Stimulated activated CD4-positive, alpha-beta T cell treated with anti-CD3 and anti-CD28 coated beads, Interleukin-1b, Interleukin-23, amount 100 ng/mL, for 24 hours (primary cell): ENCODE results near the gene TEDC2.
A peak's percentile ranks its signal among the peaks of the same experiment; 100 is the strongest.

Experiments
- DNase-seq, 4 experiments: peaks; one replicate each; pipeline ENCODE4 v3.0.0-alpha.2; 2020; ENCODE audit warnings: low read depth in 4 of 4, low spot score in 1 of 4

Gene TEDC2

GRCh38 chr16:2512735-2513404 is 53.0 kb downstream of the TEDC2 start:
- DNase-seq: no peak

GRCh38 chr16:2513405-2514332 is 53.8 kb downstream of the TEDC2 start, which contains the start of gene ATP6V0C:
ATP6V0C (plus strand) TSS chr16:2513952; CDS start chr16:2514104, 152 bp downstream.
- peak; percentile 75 to 88 (median 83) for DNase-seq
